ENCODE measurements around the gene KRTAP13-4. TPM values are rescaled to one million over a fixed set of nuclear protein-coding genes. Genes with fewer than 3 reads are reported as not detected.

The KRTAP13-4 gene
- total and polyA plus RNA-seq, 2 donors (not counting 1 experiment from before 2014, with no cell fraction given) = not detected

GRCh38 chr21:30479259-30479658, 49.2 kb downstream of the KRTAP13-4 start:
- H3K9me3 ChIP-seq (ENCODE audit: control extremely low read depth in 1 of 3, control insufficient read depth in 2 of 3, insufficient read depth in 1 of 3, low read length in 2 of 3) = no peaks in the 10 kb centered on the region
- H4K20me1 ChIP-seq (ENCODE audit: control insufficient read depth, insufficient read depth, low read length, poor library complexity, severe bottlenecking) = no peaks in the 10 kb centered on the region
- H3K4me3 Mint-ChIP-seq = no peak overlapping the region
- no peak for ATAC-seq (ENCODE audit: low read depth)
- no peak overlapping the region for H2AFZ ChIP-seq (ENCODE audit: insufficient read depth, low read depth, low read length, poor library complexity, severe bottlenecking)
- H3K4me1 Mint-ChIP-seq = no peaks in the 10 kb centered on the region
- DNase-seq = no peak
- H3K4me2 ChIP-seq (replicated peaks; ENCODE audit: low read depth, low read length, poor library complexity, severe bottlenecking) = no peak overlapping the region
- H3K4me1 ChIP-seq (ENCODE audit: control insufficient read depth in 2 of 2, insufficient read depth in 2 of 2, low read length in 2 of 2) = no peaks in the 10 kb centered on the region
- no peaks in the 10 kb centered on the region for H3K9me3 Mint-ChIP-seq (ENCODE audit: insufficient read depth)
- ChIA-PET POLR2A (no interaction called here), CTCF (no interaction called here)
- H3K27me3 Mint-ChIP-seq = no peaks in the 10 kb centered on the region
- H3K4me3 ChIP-seq (ENCODE audit: control extremely low read depth in 1 of 5, extremely low read depth in 1 of 5, insufficient read depth in 1 of 5, low read depth in 2 of 5, low read length in 4 of 5) = no peak overlapping the region
- no peaks in the 10 kb centered on the region for H3K27me3 ChIP-seq (replicated peaks in 1 of 4; ENCODE audit: control extremely low read depth in 1 of 4, control insufficient read depth in 3 of 4, insufficient read depth in 4 of 4, low read length in 3 of 4)
- no peak overlapping the region for H3K9ac ChIP-seq (ENCODE audit: low read length)
- H3K79me2 ChIP-seq (ENCODE audit: control insufficient read depth, insufficient read depth, low read length) = no peaks in the 10 kb centered on the region
- TF ChIP-seq CTCF (IDR thresholded peaks at IDR 0.05) (no peak), EZH2 (IDR thresholded peaks at IDR 0.05; ENCODE audit: borderline replicate concordance, insufficient read depth, low read depth, low read length, poor library complexity, severe bottlenecking) (no peak)
- no peak overlapping the region for H3K27ac ChIP-seq (ENCODE audit: low read length in 2 of 2)
- 82% methylated on average over 3 of the region's 4 CpGs for WGBS (ENCODE audit: insufficient coverage)
- intact Hi-C loops (cut with micrococcal nuclease) = no loop called here
- no peaks in the 10 kb centered on the region for H3K36me3 ChIP-seq (replicated peaks in 1 of 2; ENCODE audit: control extremely low read depth in 1 of 2, control insufficient read depth in 1 of 2, extremely low read depth in 1 of 2, insufficient read depth in 2 of 2, low read length in 1 of 2)
- H3K27ac Mint-ChIP-seq = no peak overlapping the region

- DNase-seq (no peak), ATAC-seq (ENCODE audit: low read depth) (no peak)
- Histone ChIP-seq H3K4me1 (ENCODE audit: control insufficient read depth in 2 of 2, insufficient read depth in 2 of 2, low read length in 2 of 2) (no peaks in the 10 kb centered on the region), H3K27me3 (replicated peaks in 1 of 4; ENCODE audit: control extremely low read depth in 1 of 4, control insufficient read depth in 3 of 4, insufficient read depth in 4 of 4, low read length in 3 of 4) (no peaks in the 10 kb centered on the region), H3K79me2 (ENCODE audit: control insufficient read depth, insufficient read depth, low read length) (no peaks in the 10 kb centered on the region), H3K9ac (ENCODE audit: low read length) (no peak within 1 kb of the TSS), H3K4me3 (ENCODE audit: control extremely low read depth in 1 of 5, extremely low read depth in 1 of 5, insufficient read depth in 1 of 5, low read depth in 2 of 5, low read length in 4 of 5) (no peak within 1 kb of the TSS), H3K36me3 (replicated peaks in 1 of 2; ENCODE audit: control extremely low read depth in 1 of 2, control insufficient read depth in 1 of 2, extremely low read depth in 1 of 2, insufficient read depth in 2 of 2, low read length in 1 of 2) (no peaks in the 10 kb centered on the region), H2AFZ (ENCODE audit: insufficient read depth, low read depth, low read length, poor library complexity, severe bottlenecking) (no peak within 1 kb of the TSS), H4K20me1 (ENCODE audit: control insufficient read depth, insufficient read depth, low read length, poor library complexity, severe bottlenecking) (no peaks in the 10 kb centered on the region), H3K27ac (ENCODE audit: low read length in 2 of 2) (no peak within 1 kb of the TSS), H3K4me2 (replicated peaks; ENCODE audit: low read depth, low read length, poor library complexity, severe bottlenecking) (no peak within 1 kb of the TSS), H3K9me3 (ENCODE audit: control extremely low read depth in 1 of 3, control insufficient read depth in 2 of 3, insufficient read depth in 1 of 3, low read length in 2 of 3) (peaks cover 0 to 2% (median 0%) of the 10 kb centered on the region in 3 donors)
- Mint-ChIP-seq H3K9me3 (ENCODE audit: insufficient read depth) (no peaks in the 10 kb centered on the region), H3K4me1 (no peaks in the 10 kb centered on the region), H3K27me3 (no peaks in the 10 kb centered on the region), H3K4me3 (no peak within 1 kb of the TSS), H3K27ac (no peak within 1 kb of the TSS)
- ChIA-PET CTCF (no interaction called here), POLR2A (no interaction called here)
- intact Hi-C loops (cut with micrococcal nuclease) = no loop called here
- 91% methylated on average over 7 of the region's 7 CpGs for WGBS (ENCODE audit: insufficient coverage)
- TF ChIP-seq EZH2 (IDR thresholded peaks at IDR 0.05; ENCODE audit: borderline replicate concordance, insufficient read depth, low read depth, low read length, poor library complexity, severe bottlenecking) (no peak), CTCF (IDR thresholded peaks at IDR 0.05) (no peak)
Observed at GRCh38 chr21:30480145-30480544, 50.1 kb downstream of the KRTAP13-4 start, which contains the start of gene KRTAP19-1. KRTAP19-1 (minus strand) TSS chr21:30480367; CDS start chr21:30480317, 50 bp downstream.

Other genes starting within 250 kb of the KRTAP13-4 start
- not detected in 2 replicates for gene CLDN8, start 214.1 kb upstream of the KRTAP13-4 start, total RNA-seq
- not detected in 2 replicates for gene CLDN8, start 214.1 kb upstream of the KRTAP13-4 start, polyA plus RNA-seq
- gene KRTAP24-1, start 147.3 kb upstream of the KRTAP13-4 start, total RNA-seq = not detected in 2 replicates
- gene KRTAP24-1, start 147.3 kb upstream of the KRTAP13-4 start, polyA plus RNA-seq = not detected in 2 replicates
- not detected in 2 replicates for gene KRTAP25-1, start 140.7 kb upstream of the KRTAP13-4 start, total RNA-seq
- gene KRTAP25-1, start 140.7 kb upstream of the KRTAP13-4 start, polyA plus RNA-seq = not detected in 2 replicates
- gene KRTAP26-1, start 109.9 kb upstream of the KRTAP13-4 start, total RNA-seq = not detected in 2 replicates
- not detected in 2 replicates for gene KRTAP26-1, start 109.9 kb upstream of the KRTAP13-4 start, polyA plus RNA-seq
- not detected in 2 replicates for gene KRTAP27-1, start 92.5 kb upstream of the KRTAP13-4 start, total RNA-seq
- not detected in 2 replicates for gene KRTAP27-1, start 92.5 kb upstream of the KRTAP13-4 start, polyA plus RNA-seq
- gene KRTAP23-1, start 81.6 kb upstream of the KRTAP13-4 start, total RNA-seq = not detected in 2 replicates
- gene KRTAP23-1, start 81.6 kb upstream of the KRTAP13-4 start, polyA plus RNA-seq = not detected in 2 replicates
- not detected in 2 replicates for gene KRTAP13-2, start 57.9 kb upstream of the KRTAP13-4 start, total RNA-seq
- not detected in 2 replicates for gene KRTAP13-2, start 57.9 kb upstream of the KRTAP13-4 start, polyA plus RNA-seq
- gene KRTAP13-1, start 34.2 kb upstream of the KRTAP13-4 start, total RNA-seq = not detected in 2 replicates
- not detected in 2 replicates for gene KRTAP13-1, start 34.2 kb upstream of the KRTAP13-4 start, polyA plus RNA-seq
- not detected in 2 replicates for gene KRTAP13-3, start 4.3 kb upstream of the KRTAP13-4 start, total RNA-seq
- not detected in 2 replicates for gene KRTAP13-3, start 4.3 kb upstream of the KRTAP13-4 start, polyA plus RNA-seq
- not detected in 2 replicates for gene KRTAP15-1, start 10.1 kb downstream of the KRTAP13-4 start, total RNA-seq
- not detected in 2 replicates for gene KRTAP15-1, start 10.1 kb downstream of the KRTAP13-4 start, polyA plus RNA-seq
- not detected in 2 replicates for gene KRTAP19-1, start 50.1 kb downstream of the KRTAP13-4 start, total RNA-seq
- gene KRTAP19-1, start 50.1 kb downstream of the KRTAP13-4 start, polyA plus RNA-seq = not detected in 2 replicates
- not detected in 2 replicates for gene KRTAP19-2, start 57.2 kb downstream of the KRTAP13-4 start, total RNA-seq
- not detected in 2 replicates for gene KRTAP19-2, start 57.2 kb downstream of the KRTAP13-4 start, polyA plus RNA-seq
- not detected in 2 replicates for gene KRTAP19-3, start 61.8 kb downstream of the KRTAP13-4 start, total RNA-seq
- not detected in 2 replicates for gene KRTAP19-3, start 61.8 kb downstream of the KRTAP13-4 start, polyA plus RNA-seq
- not detected in 2 replicates for gene KRTAP19-4, start 66.9 kb downstream of the KRTAP13-4 start, total RNA-seq
- not detected in 2 replicates for gene KRTAP19-4, start 66.9 kb downstream of the KRTAP13-4 start, polyA plus RNA-seq
- not detected in 2 replicates for gene KRTAP19-5, start 71.9 kb downstream of the KRTAP13-4 start, total RNA-seq
- not detected in 2 replicates for gene KRTAP19-5, start 71.9 kb downstream of the KRTAP13-4 start, polyA plus RNA-seq
- gene KRTAP19-6, start 111.6 kb downstream of the KRTAP13-4 start, total RNA-seq = not detected in 2 replicates
- gene KRTAP19-6, start 111.6 kb downstream of the KRTAP13-4 start, polyA plus RNA-seq = not detected in 2 replicates
- not detected in 2 replicates for gene KRTAP19-7, start 131.1 kb downstream of the KRTAP13-4 start, total RNA-seq
- not detected in 2 replicates for gene KRTAP19-7, start 131.1 kb downstream of the KRTAP13-4 start, polyA plus RNA-seq
- not detected in 2 replicates for gene KRTAP22-2, start 160.2 kb downstream of the KRTAP13-4 start, total RNA-seq
- gene KRTAP22-2, start 160.2 kb downstream of the KRTAP13-4 start, polyA plus RNA-seq = not detected in 2 replicates
- not detected in 2 replicates for gene KRTAP6-3, start 162.2 kb downstream of the KRTAP13-4 start, total RNA-seq
- gene KRTAP6-3, start 162.2 kb downstream of the KRTAP13-4 start, polyA plus RNA-seq = not detected in 2 replicates
- gene KRTAP6-2, start 168.7 kb downstream of the KRTAP13-4 start, total RNA-seq = not detected in 2 replicates
- gene KRTAP6-2, start 168.7 kb downstream of the KRTAP13-4 start, polyA plus RNA-seq = not detected in 2 replicates
- gene KRTAP22-1, start 170.9 kb downstream of the KRTAP13-4 start, total RNA-seq = not detected in 2 replicates
- not detected in 2 replicates for gene KRTAP22-1, start 170.9 kb downstream of the KRTAP13-4 start, polyA plus RNA-seq
- not detected in 2 replicates for gene KRTAP6-1, start 183.7 kb downstream of the KRTAP13-4 start, total RNA-seq
- gene KRTAP6-1, start 183.7 kb downstream of the KRTAP13-4 start, polyA plus RNA-seq = not detected in 2 replicates
- gene KRTAP20-1, start 186.2 kb downstream of the KRTAP13-4 start, total RNA-seq = not detected in 2 replicates
- gene KRTAP20-1, start 186.2 kb downstream of the KRTAP13-4 start, polyA plus RNA-seq = not detected in 2 replicates
- not detected in 2 replicates for gene KRTAP20-4, start 190.4 kb downstream of the KRTAP13-4 start, total RNA-seq
- not detected in 2 replicates for gene KRTAP20-4, start 190.4 kb downstream of the KRTAP13-4 start, polyA plus RNA-seq
- gene KRTAP20-2, start 205.0 kb downstream of the KRTAP13-4 start, total RNA-seq = not detected in 2 replicates
- not detected in 2 replicates for gene KRTAP20-2, start 205.0 kb downstream of the KRTAP13-4 start, polyA plus RNA-seq
- not detected in 2 replicates for gene KRTAP20-3, start 212.6 kb downstream of the KRTAP13-4 start, total RNA-seq
- gene KRTAP20-3, start 212.6 kb downstream of the KRTAP13-4 start, polyA plus RNA-seq = not detected in 2 replicates